H4 (cell line): ENCODE measurements around the gene CHRM2. TPM values are rescaled to one million over a fixed set of nuclear protein-coding genes. Genes with fewer than 3 reads are reported as not detected.
A peak's percentile ranks its signal among the peaks of the same experiment; 100 is the strongest.

Experiments used
- DNase-seq: peaks from one replicate; pipeline ENCODE4 v3.0.0-alpha.2; 2015; ENCODE audit warnings: low spot score
- total RNA-seq: library from RNA; depleted of rRNA; stranded (reverse); fragments of >200 nt; shearing (Covaris generic); gene quantifications from 2 replicates; pipeline ENCODE4 v1.2.3, GENCODE V29; 2014

The CHRM2 gene
- total RNA-seq, 1 experiment from 2014 or later, result 0.58 TPM

GRCh38 chr7:136894789-136895188, 26.3 kb downstream of the CHRM2 start:
- no peak for DNase-seq

GRCh38 chr7:136897676-136898075, 29.2 kb downstream of the CHRM2 start:
- no peak for DNase-seq

- no peak for DNase-seq
These were observed 31.6 kb downstream of the CHRM2 start for GRCh38 chr7:136900005-136900404.

GRCh38 chr7:136910771-136911170, 42.3 kb downstream of the CHRM2 start:
- no peak for DNase-seq

GRCh38 chr7:136911344-136911743, 42.9 kb downstream of the CHRM2 start:
- DNase-seq, result peak; percentile 48

GRCh38 chr7:136912339-136912738, 43.9 kb downstream of the CHRM2 start:
- DNase-seq, result no peak

GRCh38 chr7:136914016-136914415, 45.6 kb downstream of the CHRM2 start:
- no peak for DNase-seq

- DNase-seq, result no peak
These were observed 51.4 kb downstream of the CHRM2 start for GRCh38 chr7:136919820-136920219.

GRCh38 chr7:136923111-136923667, 54.7 kb downstream of the CHRM2 start:
- DNase-seq, result peak; percentile 39

GRCh38 chr7:136925044-136925443, 56.6 kb downstream of the CHRM2 start:
- DNase-seq, result no peak

GRCh38 chr7:136925556-136925955, 57.1 kb downstream of the CHRM2 start:
- DNase-seq, result no peak

- no peak for DNase-seq
These were observed 62.9 kb downstream of the CHRM2 start for GRCh38 chr7:136931169-136931867.

- DNase-seq, result no peak
These were observed 69.0 kb downstream of the CHRM2 start for GRCh38 chr7:136937436-136937835.

GRCh38 chr7:136938476-136938875, 70.0 kb downstream of the CHRM2 start:
- no peak for DNase-seq

GRCh38 chr7:136940122-136940521, 71.7 kb downstream of the CHRM2 start:
- DNase-seq, result no peak

GRCh38 chr7:136940917-136941316, 72.5 kb downstream of the CHRM2 start:
- DNase-seq, result no peak

GRCh38 chr7:136941816-136942215, 73.4 kb downstream of the CHRM2 start:
- no peak for DNase-seq

- no peak for DNase-seq
These were observed 73.9 kb downstream of the CHRM2 start for GRCh38 chr7:136942401-136942800.

GRCh38 chr7:136942994-136943393, 74.5 kb downstream of the CHRM2 start:
- DNase-seq, result no peak

- no peak for DNase-seq
These were observed 78.9 kb downstream of the CHRM2 start for GRCh38 chr7:136947347-136947746.

- no peak for DNase-seq
These were observed 81.9 kb downstream of the CHRM2 start for GRCh38 chr7:136950331-136950730.

GRCh38 chr7:136953386-136953785, 84.9 kb downstream of the CHRM2 start:
- no peak for DNase-seq

- DNase-seq, result peak; percentile 16
These were observed 87.8 kb downstream of the CHRM2 start for GRCh38 chr7:136956232-136956631.

- DNase-seq, result peak; percentile 33
These were observed 88.2 kb downstream of the CHRM2 start for GRCh38 chr7:136956671-136957070.
